ENCODE data around the gene PATE3. TPM values are rescaled to one million over a fixed set of nuclear protein-coding genes. Genes with fewer than 3 reads are reported as not detected.

PATE3 gene
- polyA plus RNA-seq, 4 donors = not detected

DNA sequence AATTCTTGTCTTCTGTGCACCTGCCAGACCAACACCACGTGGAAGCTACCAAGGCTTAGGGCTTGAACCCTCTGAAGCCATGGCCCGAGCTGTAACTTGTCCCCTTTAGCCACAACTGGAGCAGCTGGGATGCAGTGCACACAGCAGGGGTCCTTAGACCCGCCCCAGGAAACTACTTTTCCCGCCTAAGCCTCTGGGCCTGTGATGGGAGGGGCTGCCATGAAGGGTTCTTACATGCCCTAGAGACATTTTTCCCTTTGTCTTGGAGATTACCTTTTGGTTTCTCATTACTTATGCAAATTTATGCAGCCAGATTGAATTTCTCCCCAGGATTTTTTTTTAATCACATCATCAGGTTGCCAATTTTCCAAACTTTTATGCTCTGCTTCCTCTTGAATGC, 9.7 kb downstream of the PATE3 start:
- DNase-seq = no peak
- H3K4me3 ChIP-seq (ENCODE audit: low read depth in 1 of 3, low read length in 3 of 3) = no peak overlapping the region
- 26 to 42% (median 34%) methylated on average over 4 of the region's 4 CpGs for WGBS, 3 donors
- no peak overlapping the region for H3K27ac ChIP-seq (ENCODE audit: low read depth in 1 of 3, low read length in 2 of 3)
- no peak for FAIRE-seq
- no peaks in the 10 kb centered on the region for H3K36me3 ChIP-seq (ENCODE audit: control insufficient read depth in 3 of 3, insufficient read depth in 2 of 3, low read depth in 1 of 3, low read length in 3 of 3)
- H3K9me3 ChIP-seq (ENCODE audit: control insufficient read depth in 2 of 2, insufficient read depth in 1 of 2, low read depth in 1 of 2, low read length in 1 of 2) = peaks cover 0 to 12% of the 10 kb centered on the region in 2 donors
- H3K27me3 ChIP-seq (ENCODE audit: control insufficient read depth in 3 of 3, insufficient read depth in 3 of 3, low read length in 3 of 3) = no peaks in the 10 kb centered on the region
- H3K4me1 ChIP-seq (ENCODE audit: control insufficient read depth in 3 of 3, insufficient read depth in 2 of 3, low read depth in 1 of 3, low read length in 2 of 3) = no peaks in the 10 kb centered on the region

DNA sequence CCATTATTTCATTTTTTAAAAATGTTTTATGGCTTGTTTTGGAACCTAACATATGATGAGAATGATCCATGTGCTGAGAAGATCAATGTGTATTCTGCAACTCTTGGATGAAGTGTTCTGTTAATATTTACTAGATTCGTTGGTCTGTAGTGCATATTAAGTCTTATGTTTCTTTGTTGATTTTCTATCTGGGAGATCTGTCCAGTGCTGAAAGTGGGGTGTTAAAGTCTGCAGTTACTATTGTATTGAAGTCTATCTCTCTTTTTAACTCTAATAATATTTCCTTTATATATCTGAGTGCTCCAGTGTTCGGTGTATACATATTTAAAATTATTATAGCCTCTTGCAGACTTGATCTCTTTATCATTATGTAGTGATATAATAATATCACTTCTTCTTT, 11.9 kb downstream of the PATE3 start:
- peaks cover 2 to 22% of the 10 kb centered on the region in 2 donors for H3K9me3 ChIP-seq (ENCODE audit: control insufficient read depth in 2 of 2, insufficient read depth in 1 of 2, low read depth in 1 of 2, low read length in 1 of 2)
- no peaks in the 10 kb centered on the region for H3K4me1 ChIP-seq (ENCODE audit: control insufficient read depth in 3 of 3, insufficient read depth in 2 of 3, low read depth in 1 of 3, low read length in 2 of 3)
- H3K36me3 ChIP-seq (ENCODE audit: control insufficient read depth in 3 of 3, insufficient read depth in 2 of 3, low read depth in 1 of 3, low read length in 3 of 3) = no peaks in the 10 kb centered on the region
- 26 to 67% (median 38%) methylated on average over 2 of the region's 2 CpGs for WGBS, 3 donors
- no peaks in the 10 kb centered on the region for H3K27me3 ChIP-seq (ENCODE audit: control insufficient read depth in 3 of 3, insufficient read depth in 3 of 3, low read length in 3 of 3)
- no peak overlapping the region for H3K27ac ChIP-seq (ENCODE audit: low read depth in 1 of 3, low read length in 2 of 3)
- no peak for FAIRE-seq
- no peak for DNase-seq
- no peak overlapping the region for H3K4me3 ChIP-seq (ENCODE audit: low read depth in 1 of 3, low read length in 3 of 3)

DNA sequence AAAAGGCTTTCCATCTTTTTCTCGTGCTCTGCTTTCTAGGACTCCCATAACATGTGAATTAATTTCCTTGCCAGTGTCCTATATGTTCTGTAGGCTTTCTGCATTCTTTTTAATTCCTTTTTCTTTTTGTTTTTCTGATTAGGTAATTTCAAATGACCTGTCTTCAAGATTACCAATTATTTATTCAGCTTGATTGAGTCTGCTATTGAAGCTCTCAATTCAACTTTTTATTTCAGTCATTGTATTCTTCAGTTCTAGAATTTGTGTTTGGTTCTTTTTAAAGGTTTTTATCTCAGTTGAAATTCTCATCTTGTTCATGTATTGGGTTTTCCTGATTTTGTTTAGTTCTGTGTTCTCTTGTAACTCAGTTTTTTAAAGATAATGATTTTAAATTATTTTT, 14.5 kb downstream of the PATE3 start:
- 6 to 66% (median 26%) methylated on average over 1 of the region's 1 CpG for WGBS, 3 donors
- no peak for FAIRE-seq
- Histone ChIP-seq H3K36me3 (ENCODE audit: control insufficient read depth in 3 of 3, insufficient read depth in 2 of 3, low read depth in 1 of 3, low read length in 3 of 3) (no peaks in the 10 kb centered on the region), H3K9me3 (ENCODE audit: control insufficient read depth in 2 of 2, insufficient read depth in 1 of 2, low read depth in 1 of 2, low read length in 1 of 2) (peaks cover 2 to 19% of the 10 kb centered on the region in 2 donors), H3K27me3 (ENCODE audit: control insufficient read depth in 3 of 3, insufficient read depth in 3 of 3, low read length in 3 of 3) (no peaks in the 10 kb centered on the region), H3K4me3 (ENCODE audit: low read depth in 1 of 3, low read length in 3 of 3) (no peak overlapping the region), H3K4me1 (ENCODE audit: control insufficient read depth in 3 of 3, insufficient read depth in 2 of 3, low read depth in 1 of 3, low read length in 2 of 3) (no peaks in the 10 kb centered on the region), H3K27ac (ENCODE audit: low read depth in 1 of 3, low read length in 2 of 3) (no peak overlapping the region)
- no peak for DNase-seq

DNA sequence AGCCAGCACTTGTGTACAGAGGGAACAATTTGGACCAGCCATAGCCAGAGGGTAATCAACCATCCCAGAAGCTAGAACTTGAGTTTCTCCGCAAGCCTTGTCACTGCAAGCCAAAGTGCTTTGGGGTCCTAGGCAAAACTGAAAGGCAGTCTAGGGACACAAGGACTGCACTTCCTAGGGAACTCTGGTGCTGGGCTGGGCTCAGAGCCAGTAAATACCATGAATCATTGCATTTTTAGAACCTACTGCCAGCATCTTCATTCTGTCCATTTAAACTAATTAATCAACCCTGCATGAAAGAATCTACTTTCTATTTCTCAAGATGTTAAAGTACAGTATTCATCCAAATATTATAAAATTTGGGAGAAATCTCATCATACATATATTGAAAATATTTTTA, 20.0 kb downstream of the PATE3 start:
- Histone ChIP-seq H3K27ac (ENCODE audit: low read depth in 1 of 3, low read length in 2 of 3) (no peak overlapping the region), H3K9me3 (ENCODE audit: control insufficient read depth in 2 of 2, insufficient read depth in 1 of 2, low read depth in 1 of 2, low read length in 1 of 2) (peaks cover 1 to 8% of the 10 kb centered on the region in 2 donors), H3K4me1 (ENCODE audit: control insufficient read depth in 3 of 3, insufficient read depth in 2 of 3, low read depth in 1 of 3, low read length in 2 of 3) (no peaks in the 10 kb centered on the region), H3K36me3 (ENCODE audit: control insufficient read depth in 3 of 3, insufficient read depth in 2 of 3, low read depth in 1 of 3, low read length in 3 of 3) (no peaks in the 10 kb centered on the region), H3K4me3 (ENCODE audit: low read depth in 1 of 3, low read length in 3 of 3) (no peak overlapping the region), H3K27me3 (ENCODE audit: control insufficient read depth in 3 of 3, insufficient read depth in 3 of 3, low read length in 3 of 3) (no peaks in the 10 kb centered on the region)
- WGBS, 3 donors = 94 to 100% (median 100%) methylated on average over 1 of the region's 1 CpG
- FAIRE-seq (no peak), DNase-seq (no peak)

DNA sequence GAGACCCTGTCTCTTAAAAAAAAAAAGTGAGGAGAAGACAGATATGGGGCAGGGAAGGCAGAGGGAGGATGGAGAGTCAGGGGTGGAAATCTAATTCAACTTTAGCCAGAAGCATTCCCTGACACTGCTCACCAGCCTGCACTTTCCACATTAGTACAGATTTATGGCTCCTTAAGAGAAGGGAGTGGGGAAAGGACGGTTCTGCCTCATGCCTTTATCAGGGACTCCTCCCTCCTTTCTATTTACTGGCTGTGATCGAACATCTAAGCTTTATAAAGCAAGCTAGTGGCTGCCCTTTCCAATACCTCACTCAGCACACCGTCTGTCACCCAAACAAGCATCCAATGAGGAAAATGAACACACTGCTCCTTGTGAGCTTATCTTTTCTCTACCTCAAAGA, 45.1 kb downstream of the PATE3 start, which contains the start of gene PATE4:
PATE4 (plus strand) TSS at position 301 of the 400 bp plus-strand sequence; CDS start at position 345, 44 bp downstream.
- H3K4me3 ChIP-seq (ENCODE audit: low read depth in 1 of 3, low read length in 3 of 3) = no peak within 1 kb of the TSS
- DNase-seq = no peak
- WGBS, 3 donors = 17 to 31% (median 18%) methylated on average over 3 of the region's 3 CpGs
- no peaks in the 10 kb centered on the region for H3K27me3 ChIP-seq (ENCODE audit: control insufficient read depth in 3 of 3, insufficient read depth in 3 of 3, low read length in 3 of 3)
- H3K9me3 ChIP-seq (ENCODE audit: control insufficient read depth in 2 of 2, insufficient read depth in 1 of 2, low read depth in 1 of 2, low read length in 1 of 2) = peaks cover 0 to 4% of the 10 kb centered on the region in 2 donors
- H3K36me3 ChIP-seq (ENCODE audit: control insufficient read depth in 3 of 3, insufficient read depth in 2 of 3, low read depth in 1 of 3, low read length in 3 of 3) = no peaks in the 10 kb centered on the region
- H3K4me1 ChIP-seq (ENCODE audit: control insufficient read depth in 3 of 3, insufficient read depth in 2 of 3, low read depth in 1 of 3, low read length in 2 of 3) = no peaks in the 10 kb centered on the region
- H3K27ac ChIP-seq (ENCODE audit: low read depth in 1 of 3, low read length in 2 of 3) = no peak within 1 kb of the TSS
- FAIRE-seq = no peak

DNA sequence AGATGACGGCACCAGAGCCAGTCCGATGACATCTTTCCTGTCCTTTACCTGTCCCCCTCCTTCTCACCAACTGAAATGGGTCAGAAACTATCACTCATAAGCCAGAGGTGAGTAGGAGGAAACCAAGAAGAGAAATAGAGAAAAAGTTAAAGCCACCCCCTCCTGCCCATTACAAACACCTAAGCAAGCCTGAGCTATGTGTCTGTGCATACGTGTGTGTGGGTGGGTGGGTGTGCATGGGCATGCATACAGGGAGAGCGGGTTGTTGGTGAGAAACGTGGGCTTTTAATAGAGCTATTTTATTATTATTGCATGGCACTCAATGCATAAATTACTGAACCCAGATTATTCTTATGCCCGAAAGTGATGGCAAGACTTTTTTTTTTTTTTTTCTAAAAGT, 47.8 kb downstream of the PATE3 start:
- Histone ChIP-seq H3K4me1 (ENCODE audit: control insufficient read depth in 3 of 3, insufficient read depth in 2 of 3, low read depth in 1 of 3, low read length in 2 of 3) (no peaks in the 10 kb centered on the region), H3K9me3 (ENCODE audit: control insufficient read depth in 2 of 2, insufficient read depth in 1 of 2, low read depth in 1 of 2, low read length in 1 of 2) (peaks cover 0 to 4% of the 10 kb centered on the region in 2 donors), H3K4me3 (ENCODE audit: low read depth in 1 of 3, low read length in 3 of 3) (no peak overlapping the region), H3K27me3 (ENCODE audit: control insufficient read depth in 3 of 3, insufficient read depth in 3 of 3, low read length in 3 of 3) (no peaks in the 10 kb centered on the region), H3K27ac (ENCODE audit: low read depth in 1 of 3, low read length in 2 of 3) (no peak overlapping the region), H3K36me3 (ENCODE audit: control insufficient read depth in 3 of 3, insufficient read depth in 2 of 3, low read depth in 1 of 3, low read length in 3 of 3) (no peaks in the 10 kb centered on the region)
- 68 to 84% (median 75%) methylated on average over 6 of the region's 6 CpGs for WGBS, 3 donors
- FAIRE-seq = no peak
- DNase-seq = no peak

Other genes starting within 250 kb of the PATE3 start
- 10 to 100 TPM; 39.4 to 91.5 (median 63.2) TPM for gene EI24, start 218.7 kb upstream of the PATE3 start, polyA plus RNA-seq
- gene STT3A, start 195.3 kb upstream of the PATE3 start, polyA plus RNA-seq = 100 to 1,000 TPM in 1 of 4 donors, 10 to 100 TPM in 3; 16.5 to 195 (median 48.2) TPM
- gene CHEK1, start 163.0 kb upstream of the PATE3 start, polyA plus RNA-seq = 10 to 100 TPM in 2 of 4 donors, 1 to 10 TPM in 2; 2.7 to 22.6 (median 12.7) TPM
- gene ACRV1, start 107.3 kb upstream of the PATE3 start, polyA plus RNA-seq = under 1 TPM in 2 of 4 donors, not detected in 2; 0.07 to 0.19 TPM
- gene PATE1, start 41.8 kb upstream of the PATE3 start, polyA plus RNA-seq = not detected
- not detected for gene PATE2, start 9.3 kb upstream of the PATE3 start, polyA plus RNA-seq
- gene PATE4, start 45.2 kb downstream of the PATE3 start, polyA plus RNA-seq = under 1 TPM in 1 of 4 donors, not detected in 3; 0.03 TPM
- 1 to 10 TPM; 4.3 to 7.4 (median 5.5) TPM for gene HYLS1, start 99.5 kb downstream of the PATE3 start, polyA plus RNA-seq
- 10 to 100 TPM; 10.3 to 12.7 (median 11.9) TPM for gene PUS3, start 115.1 kb downstream of the PATE3 start, polyA plus RNA-seq
- gene DDX25, start 116.4 kb downstream of the PATE3 start, polyA plus RNA-seq = under 1 TPM in 3 of 4 donors, not detected in 1; 0.47 to 0.81 (median 0.63) TPM
- gene VSIG10L2, start 157.9 kb downstream of the PATE3 start, polyA plus RNA-seq = under 1 TPM in 2 of 4 donors, not detected in 2; 0.01 to 0.10 TPM